NCI-H2171 treated with DMSO at 0.1 percent for 48 hours (cell line): Measurements from ENCODE around the gene COPG1.

Experiments used
- DNase-seq: peaks from one replicate; lab custom pipeline; 2025; lab: John Stamatoyannopoulos, UW

The COPG1 gene

DNA sequence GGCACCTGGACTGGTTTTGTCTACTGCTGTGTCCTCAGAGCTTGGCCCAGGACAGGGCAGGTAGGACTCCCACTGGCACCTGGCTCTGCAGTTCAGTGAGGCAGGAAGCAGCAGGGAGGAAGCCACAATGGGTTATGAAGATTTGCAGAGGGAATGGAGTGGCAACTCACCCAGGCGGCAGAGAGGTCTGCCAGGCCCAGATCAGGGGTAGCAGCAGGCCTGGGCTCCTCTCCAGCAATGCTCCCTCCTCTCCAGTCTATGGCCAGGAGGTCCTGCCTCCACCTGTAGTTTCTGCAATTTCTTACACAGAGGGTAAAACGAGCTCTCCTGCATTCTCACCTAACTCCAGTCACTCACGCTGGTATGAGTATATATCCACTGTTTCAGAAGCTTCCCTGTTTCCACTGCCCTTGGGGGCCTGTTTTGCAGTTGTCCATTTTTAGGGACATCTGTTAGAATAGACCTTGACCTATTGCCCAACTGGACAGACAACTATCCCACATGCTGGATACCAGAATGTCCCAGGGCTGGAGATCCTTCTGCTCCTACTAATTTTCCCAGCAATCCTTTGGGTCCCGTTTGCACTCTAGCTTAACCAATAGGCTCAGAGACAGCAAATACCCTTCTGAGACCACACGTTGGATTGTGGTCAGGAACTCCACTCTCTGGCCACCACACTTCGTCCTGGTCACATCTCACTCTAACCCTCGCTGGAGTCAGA is 64.4 kb downstream of the COPG1 start:
- peak; percentile 18 for DNase-seq

DNA sequence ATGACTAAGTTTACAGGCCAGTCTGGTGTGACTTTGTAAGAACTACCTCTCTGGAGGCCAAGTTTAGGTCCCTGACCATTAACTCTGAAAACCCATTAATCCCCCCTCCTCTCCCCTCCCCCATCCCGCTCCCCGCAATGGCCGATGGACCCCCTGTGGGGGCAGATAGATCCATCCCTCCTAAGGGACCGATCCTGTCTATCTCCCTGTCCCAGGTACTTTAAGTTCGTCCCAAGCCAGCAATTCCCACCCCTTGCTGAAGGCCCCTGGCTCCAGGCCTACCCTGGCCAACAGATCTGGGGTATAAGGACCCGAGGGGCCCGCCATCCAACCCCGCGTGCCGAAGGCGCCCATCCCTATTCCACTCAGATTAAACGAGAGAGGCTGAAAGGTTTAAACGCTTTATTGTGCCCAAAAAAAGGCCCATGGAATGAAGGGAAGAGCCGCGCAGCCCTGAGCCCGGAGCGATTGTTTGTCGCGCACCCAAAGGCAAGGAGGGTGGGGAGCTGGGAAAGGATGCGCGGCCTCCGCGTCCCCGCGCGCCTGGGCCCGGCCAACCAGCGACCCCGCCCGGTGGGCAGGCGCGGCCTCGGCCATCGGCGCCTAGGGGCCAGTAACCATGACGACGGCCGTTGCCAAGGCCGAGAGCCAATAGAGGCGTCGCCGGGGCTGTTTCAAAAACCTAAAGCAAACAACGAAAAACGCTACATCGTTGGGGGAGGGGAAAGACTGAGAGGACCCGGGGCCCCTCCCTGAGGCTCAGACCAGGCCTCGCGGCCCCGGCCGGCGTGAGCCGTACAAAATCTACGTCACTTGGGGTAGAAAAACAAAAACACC is 65.2 kb downstream of the COPG1 start:
- DNase-seq, result peak; percentile 88

DNA sequence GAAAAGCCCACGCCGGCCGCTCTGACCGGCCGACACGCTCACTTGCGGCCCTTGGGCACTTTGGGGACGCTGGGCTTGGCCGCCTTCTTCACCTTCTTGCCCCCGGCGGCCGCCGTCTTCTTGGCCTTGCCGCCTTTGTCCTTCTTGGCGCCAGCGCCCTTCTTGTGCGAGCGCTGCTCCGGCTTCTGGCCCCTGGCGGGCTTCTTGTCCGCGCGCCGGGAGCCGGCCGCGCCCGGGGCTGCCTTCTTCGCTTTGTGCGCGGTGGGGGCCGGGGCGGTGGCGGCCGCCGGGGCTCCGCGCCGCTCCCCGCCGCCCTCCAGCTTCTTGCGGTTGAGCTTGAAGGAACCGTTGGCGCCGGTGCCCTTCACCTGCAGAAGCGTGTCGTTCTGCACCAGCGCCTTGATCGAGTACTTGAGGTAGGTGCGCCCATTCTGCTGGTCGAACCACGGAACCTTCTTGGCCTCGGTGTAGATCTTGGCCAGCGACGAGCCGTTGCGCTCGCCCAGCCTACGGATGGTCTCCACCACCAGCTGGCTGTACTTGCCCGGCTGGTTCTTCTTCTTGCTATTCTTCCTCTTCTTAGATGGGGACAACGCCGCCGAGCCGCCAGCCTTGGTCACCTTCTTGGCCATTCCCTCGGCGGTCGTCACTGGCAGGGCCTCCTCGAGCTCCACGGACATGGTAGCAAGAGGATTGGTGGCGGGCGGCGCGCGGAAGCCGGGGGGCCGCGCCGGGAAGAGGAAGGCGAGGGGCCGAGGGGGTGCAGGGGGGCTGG is 66.0 kb downstream of the COPG1 start:
- DNase-seq, result peak; percentile 31

DNA sequence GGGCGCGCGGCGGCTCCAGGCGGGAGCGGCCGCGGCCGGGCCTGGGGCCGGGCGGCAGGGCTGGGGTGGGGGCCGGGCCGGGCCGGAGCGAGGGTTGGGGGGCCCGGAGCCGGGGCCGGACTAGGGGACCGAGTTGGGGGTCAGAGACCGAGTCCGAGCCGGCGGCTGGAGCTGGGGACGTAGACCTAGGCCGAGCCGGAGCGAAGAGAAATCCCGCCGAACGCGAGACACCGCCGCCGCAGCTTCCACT is 66.5 kb downstream of the COPG1 start:
- DNase-seq, result no peak

DNA sequence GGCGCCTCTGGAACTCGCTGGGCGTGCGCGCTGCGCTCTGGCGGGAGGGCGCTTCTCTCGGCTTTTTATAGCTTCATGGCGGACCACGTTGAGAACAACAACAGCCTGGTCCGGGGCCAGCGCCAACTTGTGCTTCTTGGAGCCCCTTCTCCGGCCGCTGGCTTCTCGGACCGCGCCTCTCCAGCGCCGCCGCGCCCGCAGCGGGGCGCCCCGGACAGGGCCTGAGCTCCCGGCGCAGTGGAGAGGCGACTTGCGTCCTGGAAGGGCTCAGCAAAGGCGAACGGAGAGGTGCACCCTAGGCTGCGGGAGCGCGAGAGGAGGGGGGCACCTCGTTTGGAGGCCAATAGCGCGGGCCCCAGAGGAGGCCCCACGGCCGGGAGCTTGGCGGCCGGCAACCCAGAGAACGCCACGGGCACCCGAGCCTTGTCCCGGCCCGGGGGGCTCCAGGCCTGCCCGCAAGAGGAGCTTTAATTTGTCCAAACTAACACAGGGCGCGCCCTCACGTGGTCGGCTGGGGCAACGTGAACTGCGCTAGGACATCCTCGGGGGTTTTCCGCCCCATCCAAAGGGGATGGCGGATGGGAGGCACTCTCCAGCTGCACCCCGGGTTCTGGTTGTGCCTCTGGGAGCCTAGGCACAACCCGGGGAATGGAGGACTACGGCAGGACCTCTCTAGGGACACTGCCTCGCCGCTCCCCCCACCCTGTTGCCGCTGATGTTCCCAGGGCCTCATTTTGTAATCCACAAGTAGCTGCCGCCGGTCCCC is 67.0 kb downstream of the COPG1 start:
- DNase-seq, result peak; percentile 69

DNA sequence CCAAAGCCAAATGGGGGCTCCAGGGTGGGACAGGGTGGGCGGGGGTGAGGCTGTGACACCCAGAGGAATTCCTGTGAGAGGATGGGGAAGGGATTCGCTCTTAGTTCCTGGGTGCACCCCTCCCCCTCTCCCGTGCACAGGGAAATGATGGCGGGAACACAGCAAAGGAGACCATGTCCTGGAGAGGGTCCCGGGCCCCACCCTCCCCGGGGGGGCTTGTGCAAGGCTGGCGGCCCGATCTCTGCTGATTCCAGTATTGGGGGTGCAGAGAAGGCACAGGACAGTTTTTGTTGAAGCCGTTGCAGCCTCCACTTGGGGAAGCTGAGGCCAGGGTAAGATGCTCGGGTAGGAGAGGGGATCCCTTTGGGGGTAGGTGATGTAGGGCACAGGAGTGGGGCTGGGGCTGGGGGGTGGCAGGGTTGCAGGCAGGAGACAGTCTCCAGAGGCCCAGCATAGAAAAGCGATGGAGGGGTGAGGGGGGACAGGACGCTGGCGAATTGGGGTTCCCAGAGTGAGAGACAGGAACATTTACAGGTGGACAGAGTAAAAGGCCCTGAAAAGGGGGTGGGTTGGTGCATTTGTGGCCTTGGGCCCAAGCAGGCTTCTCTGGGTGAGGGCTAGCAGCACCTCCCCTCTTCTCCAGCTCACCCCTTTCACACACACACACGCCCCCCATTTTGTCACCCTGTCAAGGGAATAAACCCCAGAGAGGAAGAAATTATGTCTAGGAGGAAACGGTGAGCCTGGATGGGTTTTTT is 67.8 kb downstream of the COPG1 start:
- DNase-seq, result no peak

DNA sequence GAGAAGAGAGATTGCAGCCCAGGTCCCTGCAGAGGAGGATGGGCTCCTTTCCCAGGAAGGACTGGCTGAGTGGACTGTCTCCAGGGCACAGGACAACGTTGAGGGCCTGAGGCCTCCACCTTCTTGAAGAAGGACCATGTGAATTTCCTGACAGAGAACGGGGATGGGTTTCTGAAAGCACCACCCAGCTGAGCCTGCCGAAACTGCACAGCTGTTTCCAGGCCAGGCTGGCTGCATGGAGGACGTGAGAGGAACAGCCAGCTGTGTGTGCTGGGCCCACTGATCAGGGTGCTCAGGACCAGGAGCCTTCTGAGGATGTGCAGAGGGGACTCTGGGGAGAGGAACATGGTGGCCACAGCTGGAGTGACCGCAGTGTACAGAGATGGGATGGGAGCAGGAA is 68.4 kb downstream of the COPG1 start:
- DNase-seq, result no peak

DNA sequence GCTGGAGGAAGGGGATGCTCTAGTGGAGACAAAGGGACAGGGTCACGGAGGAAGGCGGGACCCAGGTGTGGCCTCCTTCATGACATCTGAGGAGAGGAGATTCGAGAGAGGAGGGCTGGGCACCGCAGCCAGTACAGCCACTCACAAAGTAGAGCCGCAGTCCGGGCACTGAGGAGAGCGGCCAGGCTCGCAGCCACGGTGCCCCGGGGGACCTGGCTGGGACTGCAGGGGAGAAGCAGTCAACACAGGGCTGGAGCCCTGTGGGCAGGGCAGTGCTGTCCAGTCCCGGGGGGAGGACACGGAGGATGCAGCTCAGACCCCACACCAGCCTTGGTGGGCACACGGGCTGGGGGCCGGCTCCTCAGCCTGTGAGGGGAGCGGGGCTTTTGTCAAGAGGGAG is 69.5 kb downstream of the COPG1 start:
- DNase-seq, result no peak

DNA sequence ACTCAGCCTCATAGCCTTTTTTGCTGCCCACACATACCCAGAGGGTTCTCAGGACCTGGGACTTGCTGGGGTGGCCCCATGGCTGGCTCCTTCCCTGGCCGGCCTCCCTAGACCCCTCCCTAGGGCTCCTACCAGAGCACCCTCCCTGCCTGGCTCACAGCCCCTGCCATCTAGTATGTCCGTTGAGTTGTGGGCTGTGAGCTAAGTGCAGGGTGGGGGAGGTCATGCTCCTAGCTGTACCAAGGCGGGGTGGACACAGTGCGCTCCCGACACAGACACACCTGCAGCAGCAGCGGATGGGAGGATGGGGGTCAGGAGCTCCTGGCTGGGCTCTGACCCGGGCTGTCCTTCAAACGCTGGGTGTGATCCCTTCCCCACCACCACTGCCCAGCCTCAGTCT is 70.9 kb downstream of the COPG1 start:
- DNase-seq, result no peak

DNA sequence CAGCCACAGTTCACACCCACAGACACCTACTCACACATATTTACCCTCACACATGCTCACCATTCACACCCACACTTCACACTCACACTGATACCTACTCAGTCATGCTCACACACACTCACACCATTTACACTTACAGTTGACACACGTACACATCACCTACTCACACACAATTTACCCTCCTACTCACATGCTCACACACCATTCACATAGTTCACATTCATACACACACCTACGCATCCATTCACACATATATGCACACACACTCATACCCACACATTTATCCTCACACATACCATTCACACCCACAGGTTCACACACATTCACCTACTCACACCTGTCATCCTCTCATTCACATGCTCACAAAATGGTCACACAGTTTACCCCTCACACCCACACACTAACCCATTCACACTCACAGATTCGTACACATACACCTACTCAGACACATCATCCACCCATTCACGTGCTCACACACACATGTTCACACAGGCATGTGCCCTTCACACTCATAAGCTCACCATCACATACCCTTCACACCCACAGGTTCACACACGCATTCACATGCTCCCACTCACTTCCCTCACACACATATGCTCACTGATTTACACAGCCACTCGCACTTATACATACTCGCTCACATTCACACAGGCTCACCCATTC is 71.5 kb downstream of the COPG1 start:
- no peak for DNase-seq

DNA sequence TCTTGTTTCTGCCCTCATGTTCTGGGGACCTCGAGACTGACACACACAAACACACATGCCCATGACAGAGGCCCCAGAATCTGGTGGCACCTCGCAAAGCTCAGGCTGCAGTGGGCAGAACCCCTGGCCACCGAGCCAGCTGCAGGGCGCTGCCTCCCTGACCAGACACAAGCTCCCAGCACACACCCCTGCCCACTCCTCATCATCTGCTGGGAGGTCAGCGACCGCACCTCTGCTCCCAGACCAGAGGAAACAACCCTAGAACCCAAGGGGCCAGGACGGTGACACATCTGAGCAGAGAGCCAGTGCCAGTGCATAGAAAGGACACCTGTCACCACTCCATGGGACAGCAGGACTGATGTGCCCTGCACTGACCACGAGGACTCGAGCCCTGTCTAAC is 72.5 kb downstream of the COPG1 start:
- DNase-seq, result no peak

DNA sequence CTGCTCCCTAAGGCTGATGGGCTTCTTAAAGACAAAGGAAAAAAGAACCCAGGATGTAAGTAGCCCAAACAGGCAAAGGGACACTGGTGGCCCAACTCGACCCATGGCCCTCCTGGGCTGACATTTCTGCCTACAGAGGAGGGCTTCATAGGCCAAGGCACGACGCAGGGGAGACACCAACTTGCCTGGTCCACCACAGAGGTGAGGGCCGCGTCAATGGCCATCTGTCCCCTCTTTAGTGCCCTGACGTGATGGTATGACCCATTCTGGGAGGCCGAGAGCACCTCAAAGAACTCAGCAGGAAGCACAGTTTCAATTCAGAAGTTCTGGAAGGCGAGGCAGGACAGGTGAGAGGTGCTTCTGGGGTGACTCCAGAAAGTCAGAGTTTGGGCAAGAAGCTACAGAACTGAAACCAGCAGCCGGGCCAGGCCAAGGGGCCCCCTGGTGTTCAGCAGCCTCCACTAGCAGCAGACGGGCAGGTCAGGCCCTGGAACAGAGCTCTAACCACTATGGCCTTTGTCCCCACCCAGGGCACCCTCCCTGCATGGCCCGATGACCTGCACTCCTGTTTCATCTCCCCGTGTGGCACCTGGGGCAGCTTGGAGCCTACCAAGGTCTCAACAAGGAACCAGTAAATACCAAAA is 74.4 kb downstream of the COPG1 start:
- DNase-seq, result no peak

DNA sequence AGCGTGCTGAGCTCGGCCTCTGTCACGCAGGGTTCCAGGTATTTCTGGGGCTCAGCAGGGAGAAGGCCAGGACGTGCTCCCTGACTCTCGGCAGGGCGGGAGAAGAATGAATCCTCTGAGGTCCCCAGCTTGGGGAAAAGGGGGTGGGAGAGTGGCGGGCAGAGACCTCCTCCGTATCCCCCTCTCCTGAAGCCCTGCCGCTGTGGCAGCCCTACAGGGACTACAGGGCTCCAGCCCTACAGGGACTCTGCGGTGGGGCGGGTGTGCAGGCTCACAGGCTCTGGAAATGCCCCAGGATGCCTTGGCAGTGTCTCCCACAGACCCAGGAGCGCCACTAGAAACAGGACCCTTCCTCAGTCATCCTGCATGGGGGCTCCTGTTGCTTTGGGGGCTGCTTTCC is 75.4 kb downstream of the COPG1 start:
- DNase-seq, result no peak

DNA sequence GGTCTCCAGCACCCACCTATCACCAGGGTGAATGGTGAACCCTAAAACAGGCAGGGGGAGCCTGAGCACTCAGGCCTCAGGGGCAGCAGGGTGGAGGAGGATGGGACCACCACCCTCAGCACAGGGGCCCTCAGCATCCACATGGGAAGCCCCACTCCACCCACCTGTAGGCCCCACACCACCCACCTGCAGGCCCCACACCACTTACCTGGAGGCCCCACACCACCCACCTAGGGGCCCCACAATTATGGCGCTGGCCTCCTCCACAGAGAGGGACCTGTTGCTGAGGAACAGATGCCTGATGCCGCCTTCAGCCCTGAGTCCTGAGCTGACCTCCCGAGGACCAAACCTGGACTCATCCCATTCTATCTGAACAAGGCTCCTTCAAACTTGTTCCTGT is 76.0 kb downstream of the COPG1 start:
- DNase-seq, result no peak

DNA sequence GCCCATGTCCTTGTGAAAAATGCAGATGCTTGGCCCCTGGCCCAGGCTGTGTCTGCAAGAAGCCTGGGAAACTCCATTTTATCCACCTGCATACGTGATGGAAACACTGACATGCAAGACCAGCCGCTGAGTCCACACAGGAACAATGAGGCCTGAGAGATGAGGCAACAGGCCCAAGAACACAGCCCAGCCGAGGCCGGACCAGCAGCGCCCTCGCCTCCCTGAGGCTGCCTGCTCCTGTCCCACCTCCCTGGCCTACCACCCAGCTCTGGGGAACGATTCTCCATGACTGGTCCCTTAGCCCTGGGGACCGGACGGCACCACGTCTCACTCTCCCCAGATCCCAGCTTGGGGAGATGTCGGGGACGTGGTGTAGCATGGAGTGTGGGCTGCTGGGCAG is 76.7 kb downstream of the COPG1 start:
- DNase-seq, result no peak

DNA sequence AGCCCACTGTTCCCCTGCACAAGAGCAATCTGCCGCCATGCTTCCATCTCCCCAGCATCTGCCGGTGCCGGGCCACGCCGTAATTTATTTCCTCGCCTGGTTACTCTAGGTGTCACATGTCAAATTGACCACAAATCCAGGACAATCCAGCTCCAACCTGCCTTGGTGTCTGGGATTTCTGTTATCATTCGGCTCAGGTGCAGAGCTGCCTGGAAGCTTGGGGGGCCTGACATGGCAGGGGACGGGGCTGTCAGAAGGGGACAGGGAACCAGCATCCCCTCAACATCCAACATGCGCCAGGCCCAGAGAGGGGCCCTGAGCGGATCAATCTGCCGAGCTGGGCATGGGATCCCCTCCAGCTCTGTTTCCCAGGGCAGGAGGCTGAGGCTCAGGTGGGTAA is 77.2 kb downstream of the COPG1 start:
- DNase-seq, result no peak
